Gastroesophageal sphincter (tissue), 4 donors: ENCODE measurements around the gene RAB11FIP3. TPM values are rescaled to one million over a fixed set of nuclear protein-coding genes. Genes with fewer than 3 reads are reported as not detected.
"Not testable (repeated sequence)": the region's sequence is repeated elsewhere in the genome, so short reads cannot be mapped to it uniquely, and the experiment has no call there.

Experiments
- ATAC-seq: fragments of 150-250 bp; one replicate; pipeline ENCODE4 v1.9.1; 2016; ENCODE audit warnings: mild to moderate bottlenecking, moderate library complexity
- H3K27ac ChIP-seq, 4 donors: fragments of 200-600 bp; sonication (generic) in 3 of 4; 1 replicate in 3 of 4; 2 replicates in 1 of 4; pipeline ENCODE4 v1.5.1; 2016 to 2019
- H3K27me3 ChIP-seq: fragments of 200-600 bp; sonication (generic); one replicate; pipeline ENCODE4 v1.5.1; 2019
- H3K36me3 ChIP-seq, 2 donors: fragments of 200-600 bp; sonication (generic); one replicate each; pipeline ENCODE4 v1.5.1; 2019; ENCODE audit warnings: control low read depth in 1 of 2
- H3K4me1 ChIP-seq, 3 donors: fragments of 200-600 bp; sonication (generic); 1 replicate in 2 of 3; 2 replicates in 1 of 3; pipeline ENCODE4 v1.5.1; 2016 to 2019; ENCODE audit warnings: control low read depth in 2 of 3
- H3K4me3 ChIP-seq, 2 donors: fragments of 200-600 bp; sonication (generic); one replicate each; pipeline ENCODE4 v1.5.1; 2019; ENCODE audit warnings: mild to moderate bottlenecking in 1 of 2, moderate library complexity in 1 of 2
- H3K9me3 ChIP-seq, 3 donors: fragments of 200-600 bp; sonication (generic); one replicate each; pipeline ENCODE4 v1.5.1; 2017 to 2019; ENCODE audit warnings: control low read depth in 2 of 3
- CTCF ChIP-seq, 4 experiments: fragments of 200-600 bp in 2 of 4; fragments of 450-650 bp in 2 of 4; sonication (generic) in 1 of 4; IDR thresholded peaks; one replicate each; pipeline ENCODE4 v1.5.1; 2017 to 2019; ENCODE audit warnings: antibody characterized with exemption in 4 of 4, mild to moderate bottlenecking in 2 of 4, moderate library complexity in 2 of 4
- EP300 ChIP-seq: sonication (generic); formaldehyde crosslinking; IDR thresholded peaks from one replicate; pipeline ENCODE4 v1.6.1; 2017; ENCODE audit warnings: antibody characterized with exemption, mild to moderate bottlenecking
- POLR2A ChIP-seq, 2 donors: fragments of 450-650 bp; IDR thresholded peaks; one replicate each; pipeline ENCODE4 v1.6.1; 2017; ENCODE audit warnings: antibody characterized with exemption in 2 of 2, mild to moderate bottlenecking in 2 of 2, moderate library complexity in 1 of 2
- POLR2AphosphoS5 ChIP-seq: sonication (generic); formaldehyde crosslinking; IDR thresholded peaks from one replicate; pipeline ENCODE4 v1.6.1; 2017; ENCODE audit warnings: antibody characterized with exemption
- WGBS, 2 donors: methylation state at CpG; one replicate each; pipeline ENCODE4 v1.1.5; 2018; ENCODE audit warnings: low coverage in 1 of 2; 5-methylcytosine and 5-hydroxymethylcytosine counted together
- total RNA-seq, 4 donors: library from RNA; depleted of rRNA; stranded (reverse); fragments of >200 nt; gene quantifications; one replicate each; pipeline ENCODE4 v1.1.0, GENCODE V29; 2016

RAB11FIP3 gene
- total RNA-seq, 4 donors from 2014 or later, result 47.4 to 88.9 (median 58.6) TPM

DNA sequence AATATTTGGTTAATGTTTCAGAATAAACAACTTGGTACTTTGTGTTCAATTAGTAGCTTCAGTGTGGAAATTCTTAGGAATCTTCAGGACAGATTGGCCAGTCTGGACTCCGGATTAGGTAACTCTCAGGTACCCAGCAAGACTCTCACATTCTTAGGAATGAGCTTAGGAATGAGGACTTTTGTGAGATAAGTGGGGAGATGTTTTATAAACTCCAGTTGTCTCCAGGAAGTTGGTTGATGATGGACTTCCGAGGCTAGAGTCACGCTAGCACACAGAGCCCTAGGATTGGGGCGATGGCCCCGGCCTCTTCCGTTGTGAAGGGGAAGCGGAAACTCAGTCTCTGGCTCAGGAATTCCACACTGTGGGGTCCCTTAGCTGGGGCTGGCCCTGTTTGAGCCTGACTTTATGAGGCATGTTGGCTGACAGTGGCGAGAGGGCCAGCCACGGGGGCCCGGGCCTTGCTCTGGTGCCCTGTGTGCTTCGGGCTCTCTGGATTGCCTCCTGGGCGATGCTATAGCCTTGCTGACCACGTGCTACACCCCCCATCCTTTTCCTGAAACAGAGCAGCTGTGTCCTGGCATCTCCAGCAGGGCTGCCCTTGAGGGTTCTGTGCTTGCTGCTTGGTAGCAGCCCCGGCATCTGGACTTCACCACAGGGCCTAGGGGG, 32.4 kb downstream of the RAB11FIP3 start:
- WGBS, 2 donors, result 57 to 83% methylated on average over 1 to 8 of the region's 14 CpGs
- Histone ChIP-seq H3K9me3 (no peaks in the 10 kb centered on the region), H3K36me3 (peaks cover 0 to 18% of the 10 kb centered on the region in 2 donors), H3K27ac (peak overlapping the region in 3 of 4 donors; percentile 59 to 79 (median 68)), H3K4me1 (peaks cover 0 to 34% (median 8%) of the 10 kb centered on the region in 3 donors), H3K27me3 (no peaks in the 10 kb centered on the region), H3K4me3 (no peak overlapping the region)
- peak; percentile 24 for ATAC-seq
- TF ChIP-seq CTCF (IDR thresholded peaks at IDR 0.05), result no peak
- TF ChIP-seq EP300, result no peak
- no peak for TF ChIP-seq POLR2A (IDR thresholded peaks at IDR 0.05)
- TF ChIP-seq POLR2AphosphoS5, result no peak

DNA sequence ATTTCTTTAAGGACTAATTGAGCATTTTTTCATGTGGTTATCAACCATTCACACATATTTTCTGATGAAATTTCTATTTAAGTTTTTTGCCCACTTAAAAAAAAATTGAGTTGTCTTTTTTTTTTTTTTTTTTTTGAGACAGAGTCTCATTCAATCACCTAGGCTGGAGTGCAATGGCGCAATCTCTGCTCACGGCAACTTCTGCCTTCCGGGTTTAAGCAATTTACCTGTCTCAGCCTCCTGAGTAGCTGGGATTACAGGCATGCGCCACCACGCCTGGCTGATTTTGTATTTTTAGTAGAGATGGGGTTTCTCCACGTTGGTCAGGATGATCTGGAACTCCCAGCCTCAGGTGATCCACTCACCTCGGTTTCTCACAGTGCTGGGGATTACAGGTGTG, 34.3 kb downstream of the RAB11FIP3 start:
- 84 to 100% methylated on average over 2 to 4 of the region's 7 CpGs for WGBS, 2 donors
- Histone ChIP-seq H3K27me3 (no peaks in the 10 kb centered on the region), H3K9me3 (no peaks in the 10 kb centered on the region), H3K4me3 (no peak overlapping the region), H3K27ac (no peak overlapping the region), H3K4me1 (peaks cover 0 to 22% (median 8%) of the 10 kb centered on the region in 3 donors), H3K36me3 (peaks cover 0 to 35% of the 10 kb centered on the region in 2 donors)
- TF ChIP-seq EP300, result no peak
- no peak for TF ChIP-seq CTCF (IDR thresholded peaks at IDR 0.05)
- TF ChIP-seq POLR2A (IDR thresholded peaks at IDR 0.05), result no peak
- TF ChIP-seq POLR2AphosphoS5, result no peak
- no peak for ATAC-seq

DNA sequence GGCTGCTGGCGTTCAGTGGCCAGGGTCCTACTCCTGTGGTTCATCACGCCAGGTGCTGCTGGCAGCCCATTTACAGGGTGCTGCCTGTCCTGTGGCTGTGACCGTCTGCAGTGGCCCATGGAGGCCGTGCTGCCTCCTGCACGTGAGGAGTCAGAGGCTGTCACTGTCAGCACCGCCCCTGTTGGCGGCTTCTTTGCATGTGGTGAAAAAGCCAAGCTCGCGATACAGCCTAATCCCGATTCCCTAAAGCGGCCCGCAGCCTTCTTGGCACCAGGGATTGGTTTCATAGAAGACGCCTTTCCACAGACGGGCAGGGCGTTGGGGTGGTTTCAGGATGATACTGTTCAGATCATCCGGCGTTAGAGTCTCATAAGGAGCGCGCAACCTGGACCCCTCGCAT, 35.3 kb downstream of the RAB11FIP3 start:
- Histone ChIP-seq H3K9me3 (no peaks in the 10 kb centered on the region), H3K4me3 (no peak overlapping the region), H3K4me1 (peaks cover 0 to 22% (median 8%) of the 10 kb centered on the region in 3 donors), H3K27ac (no peak overlapping the region), H3K27me3 (no peaks in the 10 kb centered on the region), H3K36me3 (peaks cover 0 to 41% of the 10 kb centered on the region in 2 donors)
- 91 to 93% methylated on average over 5 to 9 of the region's 20 CpGs for WGBS, 2 donors
- TF ChIP-seq EP300 (no peak), POLR2AphosphoS5 (no peak), CTCF (IDR thresholded peaks at IDR 0.05) (no peak), POLR2A (IDR thresholded peaks at IDR 0.05) (no peak)
- ATAC-seq, result no peak

DNA sequence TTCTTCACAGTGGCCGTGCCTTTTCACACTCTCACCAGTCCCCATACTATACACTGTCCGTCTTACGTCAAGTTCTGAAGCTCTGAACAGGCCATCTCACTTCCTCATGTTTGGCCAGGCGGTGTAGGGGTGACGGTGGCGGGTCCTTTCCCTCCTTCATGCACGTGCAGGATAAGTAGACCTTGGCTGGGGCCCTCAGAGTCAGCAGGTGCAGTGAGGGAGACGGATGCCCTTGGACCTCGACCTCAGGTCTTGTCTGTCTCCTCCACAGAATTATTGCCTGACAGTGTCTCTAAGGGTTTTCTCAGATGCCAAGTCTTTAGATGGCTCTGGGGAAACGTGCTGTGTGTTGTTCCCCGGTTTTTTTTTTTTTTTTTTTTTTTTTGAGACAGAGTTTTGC, 37.6 kb downstream of the RAB11FIP3 start:
- no peak for TF ChIP-seq POLR2A (IDR thresholded peaks at IDR 0.05)
- TF ChIP-seq POLR2AphosphoS5, result no peak
- no peak for TF ChIP-seq EP300
- no peak for ATAC-seq
- no peak overlapping the region for H3K27ac ChIP-seq
- no peak overlapping the region for H3K4me3 ChIP-seq
- H3K4me1 ChIP-seq, result peaks cover 0 to 3% (median 1%) of the 10 kb centered on the region in 3 donors
- peaks cover 0 to 41% of the 10 kb centered on the region in 2 donors for H3K36me3 ChIP-seq
- WGBS, 2 donors, result 92% methylated on average over 11 of the region's 11 CpGs; no CpG with 5 or more reads in 1 of the 2 donors
- no peaks in the 10 kb centered on the region for H3K27me3 ChIP-seq
- no peaks in the 10 kb centered on the region for H3K9me3 ChIP-seq

GRCh38 chr16:466651-467050, 41.2 kb downstream of the RAB11FIP3 start:
- Histone ChIP-seq H3K36me3 (peaks cover 0 to 41% of the 10 kb centered on the region in 2 donors), H3K27ac (no peak overlapping the region), H3K27me3 (no peaks in the 10 kb centered on the region), H3K9me3 (no peaks in the 10 kb centered on the region), H3K4me1 (peaks cover 0 to 8% (median 3%) of the 10 kb centered on the region in 3 donors), H3K4me3 (no peak overlapping the region)
- no peak for ATAC-seq
- 40 to 70% methylated on average over 1 to 2 of the region's 13 CpGs for WGBS, 2 donors
- TF ChIP-seq EP300 (no peak), POLR2AphosphoS5 (no peak), CTCF (IDR thresholded peaks at IDR 0.05) (no peak), POLR2A (IDR thresholded peaks at IDR 0.05) (no peak)

DNA sequence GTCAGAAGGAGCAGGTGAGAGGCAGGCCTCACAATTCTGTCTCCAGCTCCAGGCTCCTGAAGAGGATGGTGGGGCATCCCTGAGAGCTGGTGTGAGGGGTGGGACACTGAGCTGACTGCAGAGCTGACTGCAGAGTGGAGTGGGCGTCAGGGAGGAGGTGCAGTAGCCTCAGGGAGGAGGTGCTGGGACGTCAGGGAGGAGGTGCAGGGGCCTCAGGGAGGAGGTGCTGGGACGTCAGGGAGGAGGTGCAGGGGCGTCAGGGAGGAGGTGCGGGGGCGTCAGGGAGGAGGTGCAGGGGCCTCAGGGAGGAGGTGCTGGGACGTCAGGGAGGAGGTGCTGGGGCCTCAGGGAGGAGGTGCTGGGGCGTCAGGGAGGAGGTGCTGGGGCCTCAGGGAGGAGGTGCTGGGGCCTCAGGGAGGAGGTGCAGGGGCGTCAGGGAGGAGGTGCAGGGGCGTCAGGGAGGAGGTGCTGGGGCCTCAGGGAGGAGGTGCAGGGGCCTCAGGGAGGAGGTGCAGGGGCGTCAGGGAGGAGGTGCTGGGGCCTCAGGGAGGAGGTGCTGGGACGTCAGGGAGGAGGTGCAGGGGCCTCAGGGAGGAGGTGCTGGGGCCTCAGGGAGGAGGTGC, 41.9 kb downstream of the RAB11FIP3 start:
- not testable (repeated sequence) for H3K27ac ChIP-seq, H3K27me3 ChIP-seq, H3K9me3 ChIP-seq, ATAC-seq, H3K4me3 ChIP-seq
- Histone ChIP-seq H3K36me3 (peaks cover 0 to 41% of the 10 kb centered on the region in 2 donors), H3K4me1 (peaks cover 0 to 15% (median 3%) of the 10 kb centered on the region in 3 donors)
- WGBS, 2 donors, result 48 to 60% methylated on average over 7 to 9 of the region's 12 CpGs
